WTC11 (cell line): ENCODE results near the gene MBD3L3.

Source experiments
- CTCF ChIP-seq: fragments of 200-600 bp; IDR thresholded peaks from 2 replicates; pipeline ENCODE4 v1.8.0; 2022; ENCODE audit warnings: antibody characterized with exemption
- E2F1 ChIP-seq: sonication (generic); formaldehyde crosslinking; IDR thresholded peaks from 2 replicates; pipeline ENCODE4 v1.8.0; 2022; ENCODE audit warnings: mild to moderate bottlenecking, missing genetic modification reagents
- GABPB1 ChIP-seq: sonication (generic); formaldehyde crosslinking; IDR thresholded peaks from 2 replicates; pipeline ENCODE4 v1.8.1; 2023; ENCODE audit warnings: mild to moderate bottlenecking, missing genetic modification reagents
- MAX ChIP-seq: sonication (generic); formaldehyde crosslinking; IDR thresholded peaks from 2 replicates; pipeline ENCODE4 v1.8.0; 2022; ENCODE audit warnings: mild to moderate bottlenecking, missing genetic modification reagents
- NR2C2 ChIP-seq: sonication (generic); formaldehyde crosslinking; IDR thresholded peaks from 2 replicates; pipeline ENCODE4 v1.8.0; 2022; ENCODE audit warnings: mild to moderate bottlenecking, missing genetic modification reagents
- NR3C1 ChIP-seq: sonication (generic); formaldehyde crosslinking; conservative IDR thresholded peaks from 2 replicates; pipeline ENCODE4 v1.8.1; 2023; ENCODE audit warnings: low read depth, mild to moderate bottlenecking, missing genetic modification reagents
- SMAD3 ChIP-seq: sonication (generic); formaldehyde crosslinking; IDR thresholded peaks from 2 replicates; pipeline ENCODE4 v1.8.0; 2022; ENCODE audit warnings: missing genetic modification reagents, mild to moderate bottlenecking, borderline replicate concordance
- TEAD1 ChIP-seq: sonication (generic); formaldehyde crosslinking; IDR thresholded peaks from 2 replicates; pipeline ENCODE4 v1.8.0; 2022; ENCODE audit warnings: mild to moderate bottlenecking, missing genetic modification reagents
- TEAD4 ChIP-seq: sonication (generic); formaldehyde crosslinking; IDR thresholded peaks from 2 replicates; pipeline ENCODE4 v1.8.0; 2022; ENCODE audit warnings: mild to moderate bottlenecking, missing genetic modification reagents
- TP53 ChIP-seq: sonication (generic); formaldehyde crosslinking; IDR thresholded peaks from 2 replicates; pipeline ENCODE4 v1.8.1; 2023; ENCODE audit warnings: mild to moderate bottlenecking, missing genetic modification reagents
- ZMAT4 ChIP-seq: fragments of 250-450 bp; sonication (Bioruptor Pico); IDR thresholded peaks from 2 replicates; pipeline ENCODE4 v1.9.0; 2021; ENCODE audit warnings: mild to moderate bottlenecking
- ZNF263 ChIP-seq: sonication (generic); formaldehyde crosslinking; IDR thresholded peaks from 2 replicates; pipeline ENCODE4 v1.8.1; 2022; ENCODE audit warnings: low read depth, mild to moderate bottlenecking, moderate library complexity, missing genetic modification reagents

- TF ChIP-seq TP53 (CRISPR knock-in tag) (no peak), CTCF (no peak), GABPB1 (CRISPR knock-in tag) (no peak), ZMAT4 (CRISPR knock-in tag) (no peak), MAX (CRISPR knock-in tag) (no peak), SMAD3 (CRISPR knock-in tag) (no peak), E2F1 (CRISPR knock-in tag) (no peak), NR3C1 (no peak), NR2C2 (no peak), ZNF263 (CRISPR knock-in tag) (no peak), TEAD1 (CRISPR knock-in tag) (no peak), TEAD4 (no peak)
Observed at GRCh38 chr19:7083076-7083956, 24.8 kb upstream of the MBD3L3 start.
